Endothelial cell of umbilical vein (primary cell): ENCODE data around the gene NGFR. TPM values are rescaled to one million over a fixed set of nuclear protein-coding genes. Genes with fewer than 3 reads are reported as not detected.

Source experiments
- BruUV-seq: library from RNA; stranded (reverse); fragments of 400-500 nt; replicated peaks from 2 replicates; lab custom pipeline; 2021; lab: Mats Ljungman, UMichigan
- CTCF ChIA-PET: fragments of 300-600, 350-600 bp; sonication (Branson Sonifier 250); formaldehyde crosslinking; loops from one replicate; lab custom pipeline; 2021; ENCODE audit warnings: antibody characterized with exemption, inconsistent platforms; lab: Charles Lee
- POLR2A ChIA-PET: fragments of 300-600, 350-600 bp; sonication (Branson Sonifier 250); formaldehyde crosslinking; loops from one replicate; lab custom pipeline; 2021; ENCODE audit warnings: antibody characterized with exemption, inconsistent platforms; lab: Charles Lee
- DNase-seq: peaks from one replicate; pipeline ENCODE4 v3.0.0-alpha.2; 2011; ENCODE audit warnings: low read depth, low spot score
- FAIRE-seq: peaks from 2 replicates; lab custom pipeline; 2011; peaks lifted over from hg19 to GRCh38; lab: Jason Lieb, UNC
- H2AFZ ChIP-seq: 2 replicates; pipeline ENCODE4 v1.6.0; 2012; ENCODE audit warnings: low read depth, low read length, control low read depth, inconsistent platforms
- H3K27ac ChIP-seq: 2 replicates; pipeline ENCODE4 v1.5.1; 2011; ENCODE audit warnings: low read depth, mild to moderate bottlenecking, control low read depth, low read length, moderate library complexity; ENCODE audit not compliant: insufficient read depth
- H3K27me3 ChIP-seq, 2 experiments: 2 replicates each; pipeline versions ENCODE4 v1.6.0 to v1.6.1; 2011; ENCODE audit warnings: low read length in 2 of 2, mixed read lengths in 1 of 2; ENCODE audit not compliant: control insufficient read depth in 2 of 2, insufficient read depth in 2 of 2
- H3K36me3 ChIP-seq, 2 experiments: 2 replicates in 1 of 2; 3 replicates in 1 of 2; pipeline ENCODE4 v1.5.1; 2011; ENCODE audit warnings: low read length in 2 of 2, mild to moderate bottlenecking in 1 of 2, moderate library complexity in 1 of 2; ENCODE audit not compliant: control insufficient read depth in 2 of 2, insufficient read depth in 2 of 2; ENCODE audit errors: extremely low read depth in 1 of 2
- H3K4me1 ChIP-seq: 3 replicates; pipeline ENCODE4 v1.5.1; 2011; ENCODE audit warnings: mild to moderate bottlenecking, low read length; ENCODE audit not compliant: control insufficient read depth, insufficient read depth; ENCODE audit errors: extremely low read depth
- H3K4me2 ChIP-seq: 2 replicates; pipeline ENCODE4 v1.6.1; 2011; ENCODE audit warnings: low read length, control low read depth, mixed read lengths; ENCODE audit not compliant: insufficient read depth
- H3K4me3 ChIP-seq, 3 experiments: fragments of 200-600 bp in 1 of 3; sonication (generic), shearing (Covaris generic) in 1 of 3; replicated peaks in 1 of 3; 2 replicates each; pipeline ENCODE4 v1.5.1; 2011 to 2016; ENCODE audit warnings: control low read depth in 3 of 3, low read length in 3 of 3, mild to moderate bottlenecking in 2 of 3, inconsistent platforms in 1 of 3, low read depth in 1 of 3, moderate library complexity in 1 of 3; ENCODE audit not compliant: insufficient read depth in 1 of 3
- H3K79me2 ChIP-seq: 2 replicates; pipeline ENCODE4 v1.6.0; 2012; ENCODE audit warnings: low read length, inconsistent platforms; ENCODE audit not compliant: control insufficient read depth, insufficient read depth
- H3K9ac ChIP-seq: replicated peaks from 2 replicates; pipeline ENCODE3; 2011; ENCODE audit warnings: low read length, control low read depth; ENCODE audit not compliant: insufficient read depth; ENCODE audit errors: extremely low read depth
- H3K9me1 ChIP-seq: replicated peaks from 3 replicates; pipeline ENCODE4 v1.6.0; 2011; ENCODE audit warnings: mild to moderate bottlenecking, low read length; ENCODE audit not compliant: control insufficient read depth, insufficient read depth; ENCODE audit errors: extremely low read depth
- H3K9me3 ChIP-seq: replicated peaks from 2 replicates; pipeline ENCODE4 v1.5.1; 2012; ENCODE audit warnings: low read length, inconsistent platforms; ENCODE audit not compliant: control insufficient read depth, insufficient read depth
- H4K20me1 ChIP-seq: replicated peaks from 2 replicates; pipeline ENCODE3; 2011; ENCODE audit warnings: mild to moderate bottlenecking, low read length; ENCODE audit not compliant: control insufficient read depth, insufficient read depth; ENCODE audit errors: extremely low read depth
- EZH2 ChIP-seq: IDR thresholded peaks from 2 replicates; pipeline ENCODE4 v1.6.1; 2012; ENCODE audit warnings: borderline replicate concordance, low read depth, mild to moderate bottlenecking, moderate library complexity, low read length, inconsistent platforms; ENCODE audit not compliant: severe bottlenecking
- FOS ChIP-seq: IDR thresholded peaks from 2 replicates; pipeline ENCODE4 v1.6.1; 2011; ENCODE audit warnings: mild to moderate bottlenecking, low read length, moderate library complexity, borderline replicate concordance; ENCODE audit not compliant: insufficient read depth
- GATA2 ChIP-seq: IDR thresholded peaks from 2 replicates; pipeline ENCODE4 v1.7.0; 2011; ENCODE audit warnings: low read depth, mild to moderate bottlenecking, moderate library complexity, mixed read lengths, low read length; ENCODE audit not compliant: insufficient read length, insufficient read depth
- JUN ChIP-seq: IDR thresholded peaks from 2 replicates; pipeline ENCODE4 v1.6.1; 2011; ENCODE audit warnings: borderline replicate concordance, low read depth; ENCODE audit not compliant: insufficient read length, insufficient read depth
- MYC ChIP-seq: IDR thresholded peaks from one replicate; pipeline ENCODE4 v1.6.1; 2011; ENCODE audit warnings: mild to moderate bottlenecking, low read depth, low read length
- POLR2A ChIP-seq: IDR thresholded peaks from 2 replicates; pipeline ENCODE4 v1.6.1; 2012; ENCODE audit warnings: low read depth, mild to moderate bottlenecking, control low read depth, low read length
- POLR2AphosphoS5 ChIP-seq: IDR thresholded peaks from 2 replicates; pipeline ENCODE4 v1.6.1; 2012; ENCODE audit warnings: low read depth, mild to moderate bottlenecking, control low read depth, low read length, moderate library complexity; ENCODE audit not compliant: insufficient read depth
- dilution Hi-C: fragments of 300-500 bp; cut with MboI; formaldehyde crosslinking; loops from one replicate; pipeline ENCODE4 v1.15.0; 2019; ENCODE audit warnings: low sequenced_read_pairs; ENCODE audit not compliant: extremely low pct_ligation_motif_present
- intact Hi-C: fragments of 100-400 bp; cut with micrococcal nuclease; formaldehyde crosslinking; loops from one replicate; pipeline ENCODE4 v1.10.0; 2022
- polyA plus RNA-seq, 4 experiments: library from polyadenylated mRNA; depleted of rRNA in 3 of 4; stranded (reverse) in 3 of 4; unstranded in 1 of 4; fragments of >200 nt; gene quantifications; 2 replicates each; pipeline versions ENCODE4 v1.2.1 to v1.2.3, GENCODE V29; 2011 to 2012; ENCODE audit warnings: missing spikeins in 1 of 4
- total RNA-seq: library from RNA; stranded (reverse); gene quantifications from 2 replicates; pipeline ENCODE4 v1.2.3, GENCODE V29; 2021
- TF ChIP-seq, protein P1 (sequence below), 2 donors: IDR thresholded peaks; 1 replicate in 1 of 2; 2 replicates in 1 of 2; pipeline ENCODE4 v1.5.1; 2011; ENCODE audit warnings: low read length in 2 of 2, mild to moderate bottlenecking in 2 of 2, moderate library complexity in 2 of 2, control low read depth in 1 of 2, inconsistent platforms in 1 of 2, low read depth in 1 of 2; ENCODE audit not compliant: insufficient read depth in 1 of 2; ENCODE audit errors: extremely low read depth in 1 of 2
- TF ChIP-seq, protein P2 (sequence below): IDR thresholded peaks from 2 replicates; pipeline ENCODE4 v1.6.1; 2011; ENCODE audit not compliant: insufficient read depth, insufficient read length

NGFR gene
- total and polyA plus RNA-seq, 2 donors (not counting 3 experiments of a cell fraction or from before 2014, with no cell fraction given), result not detected

DNA sequence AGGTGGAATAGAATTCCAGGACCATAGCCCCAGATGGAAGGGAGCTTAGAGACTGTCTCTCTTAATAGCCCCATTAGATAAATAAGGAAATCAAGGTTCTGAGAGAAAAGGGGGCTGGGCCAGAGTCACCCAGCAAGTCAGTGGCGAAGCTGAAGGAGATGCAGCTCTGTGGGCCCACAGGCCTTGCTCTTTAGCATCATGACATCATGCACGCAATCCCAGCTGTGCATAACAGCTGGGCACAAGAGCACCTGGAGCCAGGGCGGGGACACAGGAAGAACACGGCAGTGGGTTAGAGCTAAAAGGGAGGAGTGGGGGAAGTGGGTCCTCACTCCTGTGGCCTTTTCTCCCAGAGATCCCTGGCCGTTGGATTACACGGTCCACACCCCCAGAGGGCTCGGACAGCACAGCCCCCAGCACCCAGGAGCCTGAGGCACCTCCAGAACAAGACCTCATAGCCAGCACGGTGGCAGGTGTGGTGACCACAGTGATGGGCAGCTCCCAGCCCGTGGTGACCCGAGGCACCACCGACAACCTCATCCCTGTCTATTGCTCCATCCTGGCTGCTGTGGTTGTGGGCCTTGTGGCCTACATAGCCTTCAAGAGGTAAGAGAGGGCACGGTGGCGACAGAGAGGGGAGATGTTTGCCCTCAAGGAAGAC is 15.1 kb downstream of the NGFR start:
- Histone ChIP-seq H3K9ac (no peak overlapping the region), H3K36me3 (no peaks in the 10 kb centered on the region), H3K4me1 (no peaks in the 10 kb centered on the region), H2AFZ (no peak overlapping the region), H4K20me1 (no peaks in the 10 kb centered on the region), H3K9me3 (no peaks in the 10 kb centered on the region), H3K27me3 (peaks cover 9 to 10% of the 10 kb centered on the region in 2 experiments), H3K9me1 (no peaks in the 10 kb centered on the region), H3K4me2 (no peak overlapping the region), H3K79me2 (no peaks in the 10 kb centered on the region), H3K27ac (no peak overlapping the region), H3K4me3 (no peak overlapping the region)
- intact Hi-C loops, result no loop called here
- DNase-seq (no peak), FAIRE-seq (no peak)
- POLR2A ChIA-PET, result interaction anchor here (0.6 kb wide), 1 partner anchor 365 kb away, joined by 3 read pairs; no protein-coding TSS in a partner anchor
- no TSS peak for BruUV-seq
- TF ChIP-seq, protein P1, sequence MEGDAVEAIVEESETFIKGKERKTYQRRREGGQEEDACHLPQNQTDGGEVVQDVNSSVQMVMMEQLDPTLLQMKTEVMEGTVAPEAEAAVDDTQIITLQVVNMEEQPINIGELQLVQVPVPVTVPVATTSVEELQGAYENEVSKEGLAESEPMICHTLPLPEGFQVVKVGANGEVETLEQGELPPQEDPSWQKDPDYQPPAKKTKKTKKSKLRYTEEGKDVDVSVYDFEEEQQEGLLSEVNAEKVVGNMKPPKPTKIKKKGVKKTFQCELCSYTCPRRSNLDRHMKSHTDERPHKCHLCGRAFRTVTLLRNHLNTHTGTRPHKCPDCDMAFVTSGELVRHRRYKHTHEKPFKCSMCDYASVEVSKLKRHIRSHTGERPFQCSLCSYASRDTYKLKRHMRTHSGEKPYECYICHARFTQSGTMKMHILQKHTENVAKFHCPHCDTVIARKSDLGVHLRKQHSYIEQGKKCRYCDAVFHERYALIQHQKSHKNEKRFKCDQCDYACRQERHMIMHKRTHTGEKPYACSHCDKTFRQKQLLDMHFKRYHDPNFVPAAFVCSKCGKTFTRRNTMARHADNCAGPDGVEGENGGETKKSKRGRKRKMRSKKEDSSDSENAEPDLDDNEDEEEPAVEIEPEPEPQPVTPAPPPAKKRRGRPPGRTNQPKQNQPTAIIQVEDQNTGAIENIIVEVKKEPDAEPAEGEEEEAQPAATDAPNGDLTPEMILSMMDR (IDR thresholded peaks at IDR 0.05; ENCODE audit: extremely low read depth in 1 of 2, insufficient read depth in 1 of 2, low read depth in 1 of 2, low read length in 2 of 2), result no peak
- TF ChIP-seq MYC, result no peak
- no peak for TF ChIP-seq POLR2AphosphoS5
- TF ChIP-seq GATA2, result no peak
- TF ChIP-seq FOS, result no peak
- TF ChIP-seq EZH2, result no peak
- TF ChIP-seq POLR2A, result no peak
- TF ChIP-seq, protein P2, sequence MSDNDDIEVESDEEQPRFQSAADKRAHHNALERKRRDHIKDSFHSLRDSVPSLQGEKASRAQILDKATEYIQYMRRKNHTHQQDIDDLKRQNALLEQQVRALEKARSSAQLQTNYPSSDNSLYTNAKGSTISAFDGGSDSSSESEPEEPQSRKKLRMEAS, result no peak
- no peak for TF ChIP-seq JUN
- CTCF ChIA-PET, result interaction anchor here (1.3 to 5.3 kb wide), 4 partner anchors 13 to 49 kb away, joined by 4 to 30 read pairs (median 6); no protein-coding TSS in a partner anchor
- dilution Hi-C loops, result no loop called here
